Measurements from ENCODE around the gene HPGDS. TPM values are rescaled to one million over a fixed set of nuclear protein-coding genes. Genes with fewer than 3 reads are reported as not detected.

HPGDS gene
- total and polyA plus RNA-seq, 12 donors = 0.48 to 3.1 (median 1.3) TPM

DNA sequence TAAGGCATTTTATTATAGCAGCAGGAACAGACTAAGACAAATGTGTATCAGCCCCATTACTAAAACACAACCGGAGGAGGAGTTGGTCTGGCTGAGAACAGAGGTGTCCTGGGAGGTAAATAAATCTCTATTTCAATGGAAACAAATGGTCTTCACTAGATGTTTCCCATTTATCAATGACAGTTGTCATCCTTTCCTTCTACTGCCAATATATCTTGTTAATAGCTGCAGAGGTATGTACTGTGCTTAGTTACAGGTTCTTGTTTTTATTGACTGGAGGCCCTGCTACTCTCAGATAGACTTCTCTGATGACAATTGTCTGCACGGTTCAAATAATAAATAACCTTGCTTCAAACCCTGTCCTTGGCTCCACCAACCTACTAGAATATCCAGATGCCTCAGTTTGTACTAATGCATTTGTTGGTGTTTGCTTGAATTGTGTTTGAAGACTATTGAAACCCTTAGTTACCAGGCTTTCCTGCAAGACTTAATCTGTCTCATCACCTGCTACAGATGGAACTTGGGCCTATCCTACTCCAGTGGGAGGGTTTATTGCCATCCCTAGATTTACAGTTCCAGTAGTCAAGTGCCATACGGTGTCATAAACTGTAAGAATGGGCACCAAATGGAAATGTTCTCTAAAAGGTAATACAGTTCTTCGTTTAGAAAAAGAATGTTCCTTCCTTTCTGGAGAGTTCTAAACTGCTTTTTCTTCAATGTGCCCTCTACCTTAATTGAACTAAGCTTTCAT lies 29.8 kb upstream of the HPGDS start:
- TF ChIP-seq POLR2A (IDR thresholded peaks at IDR 0.05) = no peak
- TF ChIP-seq, protein P1, sequence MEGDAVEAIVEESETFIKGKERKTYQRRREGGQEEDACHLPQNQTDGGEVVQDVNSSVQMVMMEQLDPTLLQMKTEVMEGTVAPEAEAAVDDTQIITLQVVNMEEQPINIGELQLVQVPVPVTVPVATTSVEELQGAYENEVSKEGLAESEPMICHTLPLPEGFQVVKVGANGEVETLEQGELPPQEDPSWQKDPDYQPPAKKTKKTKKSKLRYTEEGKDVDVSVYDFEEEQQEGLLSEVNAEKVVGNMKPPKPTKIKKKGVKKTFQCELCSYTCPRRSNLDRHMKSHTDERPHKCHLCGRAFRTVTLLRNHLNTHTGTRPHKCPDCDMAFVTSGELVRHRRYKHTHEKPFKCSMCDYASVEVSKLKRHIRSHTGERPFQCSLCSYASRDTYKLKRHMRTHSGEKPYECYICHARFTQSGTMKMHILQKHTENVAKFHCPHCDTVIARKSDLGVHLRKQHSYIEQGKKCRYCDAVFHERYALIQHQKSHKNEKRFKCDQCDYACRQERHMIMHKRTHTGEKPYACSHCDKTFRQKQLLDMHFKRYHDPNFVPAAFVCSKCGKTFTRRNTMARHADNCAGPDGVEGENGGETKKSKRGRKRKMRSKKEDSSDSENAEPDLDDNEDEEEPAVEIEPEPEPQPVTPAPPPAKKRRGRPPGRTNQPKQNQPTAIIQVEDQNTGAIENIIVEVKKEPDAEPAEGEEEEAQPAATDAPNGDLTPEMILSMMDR (IDR thresholded peaks at IDR 0.05) = no peak
- intact Hi-C loops (cut with DNase I) = no loop called here
- Histone ChIP-seq H3K27ac (no peak overlapping the region), H3K4me1 (replicated peaks in 1 of 2) (no peaks in the 10 kb centered on the region), H3K27me3 (no peaks in the 10 kb centered on the region), H3K4me3 (no peak overlapping the region), H3K9me3 (replicated peaks in 1 of 3) (no peaks in the 10 kb centered on the region), H3K36me3 (replicated peaks in 1 of 2) (no peaks in the 10 kb centered on the region)
- no peak for DNase-seq
- 55 to 72% (median 64%) methylated on average over 4 of the region's 4 CpGs for WGBS, 4 donors

DNA sequence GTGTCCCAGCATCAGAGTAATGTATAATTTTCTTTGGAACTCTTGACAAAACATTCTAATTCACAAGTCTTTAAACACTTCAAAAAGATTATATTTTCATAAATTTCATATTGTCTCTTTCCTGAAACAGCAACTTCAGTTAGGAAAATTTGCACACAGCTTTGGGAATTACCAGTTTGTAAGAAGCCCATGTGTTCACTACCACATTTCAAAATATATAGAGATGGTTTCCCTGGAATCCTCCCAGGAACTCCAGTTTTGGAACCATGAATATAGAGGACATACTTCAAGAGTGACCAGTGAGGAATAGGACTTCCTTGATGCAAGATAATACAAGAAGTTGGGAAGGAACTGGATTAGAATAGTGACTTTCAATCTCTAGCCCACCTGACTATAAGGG lies 28.7 kb upstream of the HPGDS start:
- Histone ChIP-seq H3K9me3 (replicated peaks in 1 of 3) (no peaks in the 10 kb centered on the region), H3K36me3 (replicated peaks in 1 of 2) (no peaks in the 10 kb centered on the region), H3K27me3 (no peaks in the 10 kb centered on the region), H3K4me3 (no peak overlapping the region), H3K27ac (no peak overlapping the region), H3K4me1 (replicated peaks in 1 of 2) (no peaks in the 10 kb centered on the region)
- DNase-seq = no peak
- TF ChIP-seq, protein P1 (IDR thresholded peaks at IDR 0.05) = no peak
- no peak for TF ChIP-seq POLR2A (IDR thresholded peaks at IDR 0.05)
- intact Hi-C loops (cut with DNase I) = no loop called here

DNA sequence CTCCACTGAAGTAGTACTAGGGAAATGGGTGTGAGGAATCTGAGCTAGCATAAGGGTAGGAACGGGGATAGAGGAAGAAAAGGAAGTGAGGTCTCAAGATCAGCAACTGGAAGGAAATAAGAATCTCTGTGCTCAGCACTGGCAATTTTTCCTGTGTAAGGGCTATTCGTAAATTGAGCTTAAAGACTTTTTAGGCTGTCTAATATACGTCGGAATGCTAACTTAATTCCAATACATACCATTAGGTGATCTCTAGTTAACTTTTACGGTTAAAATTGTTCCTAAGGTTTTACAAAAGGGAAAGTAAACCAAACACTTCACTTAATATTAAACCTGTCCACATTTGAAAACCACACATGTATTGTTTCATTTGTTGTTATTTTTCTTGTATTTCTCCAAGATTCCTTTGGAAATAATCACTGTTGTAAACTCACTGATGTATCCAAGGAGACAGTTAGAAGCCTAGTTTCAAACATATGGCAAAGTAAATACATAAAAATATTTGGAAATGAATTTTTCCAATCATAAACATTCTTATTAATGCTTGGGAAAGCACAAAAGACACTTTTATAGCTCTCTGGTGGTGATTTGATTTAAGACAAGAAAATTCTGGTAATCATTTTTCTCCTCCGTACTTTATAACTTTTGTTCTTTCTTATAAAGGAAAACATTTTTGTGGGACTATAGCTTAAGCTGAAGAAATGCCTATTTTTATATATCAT lies 28.1 kb upstream of the HPGDS start:
- TF ChIP-seq POLR2A (IDR thresholded peaks at IDR 0.05) = no peak
- TF ChIP-seq, protein P1 (IDR thresholded peaks at IDR 0.05) = no peak
- H3K4me1 ChIP-seq (replicated peaks in 1 of 2) = no peaks in the 10 kb centered on the region
- WGBS, 4 donors = 59 to 77% (median 66%) methylated on average over 6 of the region's 6 CpGs
- intact Hi-C loops (cut with DNase I) = no loop called here
- no peaks in the 10 kb centered on the region for H3K36me3 ChIP-seq (replicated peaks in 1 of 2)
- no peak for DNase-seq
- H3K27me3 ChIP-seq = no peaks in the 10 kb centered on the region
- H3K9me3 ChIP-seq (replicated peaks in 1 of 3) = no peaks in the 10 kb centered on the region
- no peak overlapping the region for H3K27ac ChIP-seq
- H3K4me3 ChIP-seq = no peak overlapping the region

DNA sequence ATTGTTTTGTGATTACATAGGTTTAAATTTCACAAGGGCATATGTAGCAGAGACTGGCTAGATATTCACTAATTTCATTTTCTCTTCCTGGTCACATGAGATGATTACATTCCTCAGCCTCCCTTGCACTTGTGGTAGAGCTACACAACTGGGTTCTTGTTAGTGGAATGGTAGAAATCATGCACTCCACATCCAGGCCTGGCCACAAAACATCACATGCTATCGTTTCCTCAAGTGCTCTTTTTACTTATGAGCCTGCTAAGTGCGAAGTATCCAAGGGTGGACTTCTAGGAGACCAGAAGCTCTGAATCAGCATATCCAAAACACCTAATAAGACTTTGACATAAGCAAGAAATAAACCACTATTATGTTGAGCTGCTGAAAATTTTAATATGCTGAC lies 26.4 kb upstream of the HPGDS start:
- TF ChIP-seq POLR2A (IDR thresholded peaks at IDR 0.05) = no peak
- TF ChIP-seq, protein P1 (IDR thresholded peaks at IDR 0.05) = no peak
- DNase-seq = no peak
- no peaks in the 10 kb centered on the region for H3K27me3 ChIP-seq
- intact Hi-C loops (cut with DNase I) = no loop called here
- H3K4me1 ChIP-seq (replicated peaks in 1 of 2) = no peaks in the 10 kb centered on the region
- H3K36me3 ChIP-seq (replicated peaks in 1 of 2) = no peaks in the 10 kb centered on the region
- H3K9me3 ChIP-seq (replicated peaks in 1 of 3) = no peaks in the 10 kb centered on the region
- WGBS, 4 donors = 65 to 94% (median 76%) methylated on average over 2 of the region's 2 CpGs
- no peak overlapping the region for H3K27ac ChIP-seq
- H3K4me3 ChIP-seq = no peak overlapping the region
